Measurements from ENCODE around the gene PARD6A. TPM values are rescaled to one million over a fixed set of nuclear protein-coding genes. Genes with fewer than 3 reads are reported as not detected.

PARD6A gene
- 1 to 10 TPM; 2.9 to 4.6 TPM for total RNA-seq
- long read RNA-seq, donor 1, partial matches to known transcripts: 0 of 1 reads
- long read RNA-seq, donor 1, other reads (novel, unspliced or antisense): 0 of 1 reads
- long read RNA-seq, donor 2, transcript PARD6A-201 (3 exons, 1,248 nt): minor isoform, 5 of 15 reads
- long read RNA-seq, donor 2, transcript PARD6A-202 (3 exons, 1,260 nt): major isoform, 7 of 15 reads
- long read RNA-seq, donor 2, partial matches to known transcripts: 0 of 15 reads
- long read RNA-seq, donor 2, other reads (novel, unspliced or antisense): 3 of 15 reads

GRCh38 chr16:67660564-67661028, at the start of gene PARD6A:
Gene PARD6A (plus strand): TSS chr16:67660960. CDS start chr16:67661039, 79 bp downstream.
- intact Hi-C loops (cut with DNase I): loop anchor here in 1 of 2 donors (10.0 kb wide), 1 partner anchor 96 kb away; the partner anchor contains the start of gene CTCF
- peak; percentile 99 for DNase-seq (ENCODE audit: low spot score)

- intact Hi-C loops (cut with DNase I): no loop called here
- DNase-seq (ENCODE audit: low spot score): no peak
These were observed 47.0 kb upstream of the PARD6A start for GRCh38 chr16:67613808-67614207.

GRCh38 chr16:67628216-67628615, 32.5 kb upstream of the PARD6A start:
- intact Hi-C loops (cut with DNase I): no loop called here
- DNase-seq (ENCODE audit: low spot score): no peak

GRCh38 chr16:67632415-67633172, 28.2 kb upstream of the PARD6A start:
- intact Hi-C loops (cut with DNase I): no loop called here
- DNase-seq (ENCODE audit: low spot score): no peak

- DNase-seq (ENCODE audit: low spot score): no peak
- intact Hi-C loops (cut with DNase I): no loop called here
These were observed 24.0 kb upstream of the PARD6A start for GRCh38 chr16:67636713-67637112.

- intact Hi-C loops (cut with DNase I): no loop called here
- no peak for DNase-seq (ENCODE audit: low spot score)
These were observed 23.1 kb upstream of the PARD6A start for GRCh38 chr16:67637625-67638024.

- intact Hi-C loops (cut with DNase I): loop anchor here in 1 of 2 donors (10.0 kb wide), 1 partner anchor 67 kb away; no protein-coding TSS in a partner anchor
These were observed 18.7 kb upstream of the PARD6A start for GRCh38 chr16:67641779-67642708.

GRCh38 chr16:67644038-67644437, 16.7 kb upstream of the PARD6A start:
- DNase-seq (ENCODE audit: low spot score): no peak
- intact Hi-C loops (cut with DNase I): loop anchor here in 1 of 2 donors (10.0 kb wide), 1 partner anchor 69 kb away; no protein-coding TSS in a partner anchor

More at GRCh38 chr16:67641779-67642708, 18.7 kb upstream of the PARD6A start:
- no peak for DNase-seq (ENCODE audit: low spot score)

GRCh38 chr16:67645397-67646121, 15.2 kb upstream of the PARD6A start:
- DNase-seq (ENCODE audit: low spot score): no peak
- intact Hi-C loops (cut with DNase I): loop anchor here in 1 of 2 donors (10.0 kb wide), 1 partner anchor 71 kb away; no protein-coding TSS in a partner anchor

GRCh38 chr16:67647111-67647651, 13.6 kb upstream of the PARD6A start:
- intact Hi-C loops (cut with DNase I): loop anchor here in 1 of 2 donors (10.0 kb wide), 1 partner anchor 72 kb away; no protein-coding TSS in a partner anchor
- no peak for DNase-seq (ENCODE audit: low spot score)

- intact Hi-C loops (cut with DNase I): loop anchor here in 1 of 2 donors (10.0 kb wide), 1 partner anchor 73 kb away; no protein-coding TSS in a partner anchor
- no peak for DNase-seq (ENCODE audit: low spot score)
These were observed 13.1 kb upstream of the PARD6A start for GRCh38 chr16:67647681-67648080.

GRCh38 chr16:67648088-67648763, 12.5 kb upstream of the PARD6A start:
- intact Hi-C loops (cut with DNase I): loop anchor here in 1 of 2 donors (10.0 kb wide), 1 partner anchor 73 kb away; no protein-coding TSS in a partner anchor
- DNase-seq (ENCODE audit: low spot score): no peak

- no peak for DNase-seq (ENCODE audit: low spot score)
- intact Hi-C loops (cut with DNase I): loop anchor here in 1 of 2 donors (10.0 kb wide), 1 partner anchor 74 kb away; no protein-coding TSS in a partner anchor
These were observed 11.9 kb upstream of the PARD6A start for GRCh38 chr16:67648764-67649407.

GRCh38 chr16:67649494-67649931, 11.2 kb upstream of the PARD6A start:
- intact Hi-C loops (cut with DNase I): loop anchor here in 1 of 2 donors (10.0 kb wide), 1 partner anchor 75 kb away; no protein-coding TSS in a partner anchor
- DNase-seq (ENCODE audit: low spot score): no peak

GRCh38 chr16:67650023-67650422, 10.7 kb upstream of the PARD6A start:
- intact Hi-C loops (cut with DNase I): no loop called here
- DNase-seq (ENCODE audit: low spot score): no peak

- no peak for DNase-seq (ENCODE audit: low spot score)
- intact Hi-C loops (cut with DNase I): no loop called here
These were observed 9.7 kb upstream of the PARD6A start for GRCh38 chr16:67651039-67651438.

- no peak for DNase-seq (ENCODE audit: low spot score)
- intact Hi-C loops (cut with DNase I): no loop called here
These were observed 8.9 kb upstream of the PARD6A start for GRCh38 chr16:67651847-67652246.
